Measurements from ENCODE around the gene LEO1.

GRCh38 chr15:51982770-51983103 lies 11.2 kb upstream of the LEO1 start:
- no peak for TF ChIP-seq EP300 (IDR thresholded peaks at IDR 0.05)
- TF ChIP-seq POLR2A (IDR thresholded peaks at IDR 0.05), result no peak

All from stomach (tissue), 4 donors.